CD8-positive, alpha-beta memory T cell (primary cell): ENCODE data around the gene BUD31. TPM values are rescaled to one million over a fixed set of nuclear protein-coding genes. Genes with fewer than 3 reads are reported as not detected.
A peak's percentile ranks its signal among the peaks of the same experiment; 100 is the strongest.
"Not testable (repeated sequence)": the region's sequence is repeated elsewhere in the genome, so short reads cannot be mapped to it uniquely, and the experiment has no call there.

ENCODE experiments used
- CTCF ChIA-PET: fragments of 350-600 bp; sonication (Branson Sonifier 250); formaldehyde crosslinking; loops from one replicate; lab custom pipeline; 2021; ENCODE audit warnings: antibody characterized with exemption; lab: Charles Lee
- POLR2A ChIA-PET: fragments of 350-600 bp; sonication (Branson Sonifier 250); formaldehyde crosslinking; loops from one replicate; lab custom pipeline; 2021; ENCODE audit warnings: antibody characterized with exemption; lab: Charles Lee
- DNase-seq, 5 donors: peaks; one replicate each; pipeline versions ENCODE4 v3.0.0 to v3.0.0-alpha.2; 2020 to 2022; ENCODE audit warnings: mixed read lengths in 1 of 5
- H3K27ac ChIP-seq: one replicate; pipeline ENCODE4 v1.7.0; 2013; ENCODE audit warnings: low read depth, mild to moderate bottlenecking, low read length, moderate library complexity
- H3K27me3 ChIP-seq: 2 replicates; pipeline ENCODE4 v1.7.0; 2013; ENCODE audit warnings: low read length, mild to moderate bottlenecking; ENCODE audit not compliant: insufficient read depth, poor library complexity, severe bottlenecking
- H3K36me3 ChIP-seq: 2 replicates; pipeline ENCODE4 v1.7.0; 2013; ENCODE audit warnings: mild to moderate bottlenecking, low read length, moderate library complexity; ENCODE audit not compliant: insufficient read depth
- H3K4me1 ChIP-seq: 2 replicates; pipeline ENCODE4 v1.7.0; 2013; ENCODE audit warnings: mild to moderate bottlenecking, low read length, moderate library complexity; ENCODE audit not compliant: insufficient read depth
- H3K4me3 ChIP-seq: 2 replicates; pipeline ENCODE4 v1.7.0; 2013; ENCODE audit warnings: mild to moderate bottlenecking, low read length
- H3K9me3 ChIP-seq: 2 replicates; pipeline ENCODE4 v1.7.0; 2013; ENCODE audit warnings: mild to moderate bottlenecking, low read length
- H3K27ac Mint-ChIP-seq, 8 donors: one replicate each; pipeline ENCODE4 v1.8.0; 2020 to 2021; ENCODE audit warnings: mixed read lengths in 8 of 8, mild to moderate bottlenecking in 6 of 8, inconsistent platforms in 3 of 8, moderate library complexity in 3 of 8
- H3K27me3 Mint-ChIP-seq, 2 donors: one replicate each; pipeline ENCODE4 v1.8.0; 2020 to 2021; ENCODE audit warnings: mixed read lengths in 2 of 2, mild to moderate bottlenecking in 1 of 2, moderate library complexity in 1 of 2
- H3K36me3 Mint-ChIP-seq, 3 donors: one replicate each; pipeline ENCODE4 v1.8.0; 2020 to 2021; ENCODE audit warnings: mixed read lengths in 3 of 3, inconsistent platforms in 1 of 3, mild to moderate bottlenecking in 1 of 3
- H3K4me1 Mint-ChIP-seq, 3 donors: one replicate each; pipeline ENCODE4 v1.8.0; 2020 to 2021; ENCODE audit warnings: mixed read lengths in 3 of 3, inconsistent platforms in 1 of 3, mild to moderate bottlenecking in 1 of 3
- H3K4me3 Mint-ChIP-seq, 7 donors: one replicate each; pipeline ENCODE4 v1.8.0; 2020 to 2021; ENCODE audit warnings: mixed read lengths in 7 of 7, mild to moderate bottlenecking in 6 of 7, moderate library complexity in 4 of 7, inconsistent platforms in 2 of 7
- H3K9me3 Mint-ChIP-seq, 5 donors: one replicate each; pipeline ENCODE4 v1.8.0; 2020 to 2022; ENCODE audit warnings: mixed read lengths in 5 of 5, mild to moderate bottlenecking in 3 of 5, moderate library complexity in 2 of 5, inconsistent platforms in 1 of 5
- polyA plus RNA-seq: library from polyadenylated mRNA; unstranded; fragments of 300-500 nt; fragmentation: Illumina TruSeq; gene quantifications from one replicate; pipeline ENCODE4 v1.2.3, GENCODE V29; 2021
- total RNA-seq, 2 experiments: library from RNA; stranded (reverse); gene quantifications; one replicate each; pipeline ENCODE4 v1.2.3, GENCODE V29; 2021

Gene BUD31
- total and polyA plus RNA-seq, 3 experiments from 2014 or later = 176 to 188 (median 185) TPM

DNA sequence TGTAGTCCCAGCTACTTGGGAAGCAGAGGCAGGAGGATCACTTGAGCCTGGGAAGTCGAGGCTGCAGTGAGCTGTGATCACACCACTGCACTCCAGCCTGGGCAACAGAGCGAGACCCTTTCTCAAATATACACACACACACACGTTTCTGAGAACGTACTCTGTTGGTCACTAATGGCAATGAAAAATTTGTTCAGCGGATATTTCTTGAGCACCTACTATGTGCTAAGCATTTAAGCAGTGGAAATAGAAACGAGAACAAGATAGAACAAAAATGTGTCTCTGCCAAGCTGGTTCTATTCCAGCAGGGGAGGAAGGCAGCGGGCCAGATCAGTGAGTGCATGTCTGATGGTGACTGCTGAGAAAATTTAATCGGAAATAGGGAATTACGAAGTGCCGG lies 25.6 kb upstream of the BUD31 start:
- Mint-ChIP-seq H3K36me3 (peaks cover 4 to 52% (median 7%) of the 10 kb centered on the region in 3 donors), H3K4me3 (no peak overlapping the region), H3K27ac (peak overlapping the region in 7 of 8 donors; percentile 65 to 95 (median 85)), H3K27me3 (no peaks in the 10 kb centered on the region), H3K9me3 (no peaks in the 10 kb centered on the region), H3K4me1 (peaks cover 38 to 54% (median 45%) of the 10 kb centered on the region in 3 donors)
- ChIA-PET POLR2A (interaction anchor here (0.9 kb wide), 1 partner anchor 9 kb away, joined by 3 read pairs; no protein-coding TSS in a partner anchor), CTCF (interaction anchor here (1.4 kb wide), 1 partner anchor 15 kb away, joined by 3 read pairs; no protein-coding TSS in a partner anchor)
- no peak overlapping the region for H3K4me3 ChIP-seq
- peaks cover 21% of the 10 kb centered on the region for H3K36me3 ChIP-seq
- no peak for DNase-seq
- H3K27me3 ChIP-seq = no peaks in the 10 kb centered on the region
- no peaks in the 10 kb centered on the region for H3K9me3 ChIP-seq
- H3K4me1 ChIP-seq = peaks cover 58% of the 10 kb centered on the region
- H3K27ac ChIP-seq = no peak overlapping the region

- H3K4me3 ChIP-seq = no peak overlapping the region
- no peaks in the 10 kb centered on the region for H3K9me3 Mint-ChIP-seq
- peak overlapping the region; percentile 51 to 95 (median 82) for H3K27ac Mint-ChIP-seq
- H3K36me3 ChIP-seq = peaks cover 25% of the 10 kb centered on the region
- no peaks in the 10 kb centered on the region for H3K9me3 ChIP-seq
- peaks cover 4 to 56% (median 7%) of the 10 kb centered on the region in 3 donors for H3K36me3 Mint-ChIP-seq
- H3K27me3 Mint-ChIP-seq = no peaks in the 10 kb centered on the region
- peak overlapping the region in 1 of 7 donors; percentile 7 for H3K4me3 Mint-ChIP-seq
- ChIA-PET POLR2A (interaction anchor here (1.6 kb wide), 1 partner anchor 25 kb away, joined by 3 read pairs; the partner anchor contains the start of gene BUD31), CTCF (interaction anchor here (1.4 kb wide), 1 partner anchor 16 kb away, joined by 3 read pairs; no protein-coding TSS in a partner anchor)
- no peak for DNase-seq
- no peak overlapping the region for H3K27ac ChIP-seq
- peaks cover 52% of the 10 kb centered on the region for H3K4me1 ChIP-seq
- H3K27me3 ChIP-seq = no peaks in the 10 kb centered on the region
- peaks cover 37 to 53% (median 44%) of the 10 kb centered on the region in 3 donors for H3K4me1 Mint-ChIP-seq
Measured at GRCh38 chr7:99383791-99384370, 24.9 kb upstream of the BUD31 start.

GRCh38 chr7:99384523-99384922 lies 24.2 kb upstream of the BUD31 start:
- Mint-ChIP-seq H3K4me1 (peaks cover 30 to 46% (median 37%) of the 10 kb centered on the region in 3 donors), H3K27ac (peak overlapping the region in 7 of 8 donors; percentile 51 to 95 (median 82)), H3K4me3 (no peak overlapping the region), H3K9me3 (no peaks in the 10 kb centered on the region), H3K36me3 (peaks cover 0 to 58% (median 6%) of the 10 kb centered on the region in 3 donors), H3K27me3 (no peaks in the 10 kb centered on the region)
- Histone ChIP-seq H3K4me3 (no peak overlapping the region), H3K36me3 (peaks cover 30% of the 10 kb centered on the region), H3K27me3 (no peaks in the 10 kb centered on the region), H3K9me3 (no peaks in the 10 kb centered on the region), H3K27ac (no peak overlapping the region), H3K4me1 (peaks cover 45% of the 10 kb centered on the region)
- ChIA-PET POLR2A (interaction anchor here (1.6 kb wide), 1 partner anchor 25 kb away, joined by 3 read pairs; the partner anchor contains the start of gene BUD31), CTCF (no interaction called here)
- DNase-seq = no peak

- POLR2A ChIA-PET = interaction anchor here (0.9 kb wide), 1 partner anchor 16 kb away, joined by 3 read pairs; no protein-coding TSS in a partner anchor
- peaks cover 40% of the 10 kb centered on the region for H3K36me3 ChIP-seq
- H3K4me1 Mint-ChIP-seq = peaks cover 21 to 36% (median 27%) of the 10 kb centered on the region in 3 donors
Measured at GRCh38 chr7:99385564-99385963, 23.2 kb upstream of the BUD31 start.

DNA sequence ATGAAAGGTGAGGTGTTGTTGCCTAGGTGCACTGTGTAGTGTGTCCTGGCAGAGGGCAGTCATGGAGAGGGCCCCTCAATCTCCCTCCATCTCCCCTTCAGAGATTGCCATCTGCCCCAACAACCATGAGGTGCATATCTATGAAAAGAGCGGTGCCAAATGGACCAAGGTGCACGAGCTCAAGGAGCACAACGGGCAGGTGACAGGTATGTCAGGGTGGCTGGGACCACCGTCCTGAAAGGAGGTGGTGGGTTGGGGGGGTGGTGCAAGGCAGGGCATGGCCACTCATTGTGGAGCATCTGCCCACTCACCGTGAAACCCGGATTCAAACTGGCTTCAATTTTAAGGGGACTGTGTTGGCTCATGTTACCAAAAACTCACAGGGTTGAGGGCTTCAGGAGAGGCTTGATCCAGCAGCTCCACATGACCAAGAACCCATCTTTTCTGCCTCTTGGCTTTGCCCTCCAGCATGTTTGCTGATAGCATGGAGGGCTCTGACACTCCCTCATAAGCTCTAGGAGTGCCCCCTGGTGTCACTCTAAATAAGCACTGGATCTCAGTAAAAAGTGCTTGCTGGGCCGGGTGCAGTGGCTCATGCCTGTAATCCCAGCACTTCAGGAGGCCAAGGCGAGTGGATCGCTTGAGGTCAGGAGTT lies 22.1 kb upstream of the BUD31 start:
- peaks cover 12 to 25% (median 16%) of the 10 kb centered on the region in 3 donors for H3K4me1 Mint-ChIP-seq

More at GRCh38 chr7:99385564-99385963, 23.2 kb upstream of the BUD31 start:
- H3K4me3 Mint-ChIP-seq = no peak overlapping the region
- Histone ChIP-seq H3K27me3 (no peaks in the 10 kb centered on the region), H3K4me3 (no peak overlapping the region), H3K27ac (no peak overlapping the region), H3K4me1 (peaks cover 35% of the 10 kb centered on the region), H3K9me3 (no peaks in the 10 kb centered on the region)
- peaks cover 0 to 64% (median 6%) of the 10 kb centered on the region in 3 donors for H3K36me3 Mint-ChIP-seq
- peak overlapping the region in 6 of 8 donors; percentile 23 to 85 (median 63) for H3K27ac Mint-ChIP-seq
- no peak for DNase-seq
- H3K9me3 Mint-ChIP-seq = no peaks in the 10 kb centered on the region
- no peaks in the 10 kb centered on the region for H3K27me3 Mint-ChIP-seq
- CTCF ChIA-PET = interaction anchor here (0.8 to 4.1 kb wide), 2 partner anchors 11 to 19 kb away, joined by 3 to 30 read pairs; partner anchors contain the start of gene ARPC1B

GRCh38 chr7:99387239-99387635 lies 21.5 kb upstream of the BUD31 start:
- not testable (repeated sequence) for H3K27me3 ChIP-seq, H3K4me3 ChIP-seq, H3K27me3 Mint-ChIP-seq, H3K27ac ChIP-seq, DNase-seq, H3K9me3 ChIP-seq, H3K9me3 Mint-ChIP-seq
- Histone ChIP-seq H3K36me3 (peaks cover 57% of the 10 kb centered on the region), H3K4me1 (peaks cover 20% of the 10 kb centered on the region)
- Mint-ChIP-seq H3K36me3 (peaks cover 0 to 73% (median 7%) of the 10 kb centered on the region in 3 donors), H3K4me3 (peak overlapping the region in 1 of 7 donors; percentile 86), H3K4me1 (peaks cover 12 to 29% (median 20%) of the 10 kb centered on the region in 3 donors), H3K27ac (peak overlapping the region in 4 of 8 donors; percentile 23 to 94 (median 80))
- ChIA-PET CTCF (interaction anchor here (0.8 to 4.1 kb wide), 11 partner anchors 10 to 38 kb away, joined by 3 to 30 read pairs (median 5); partner anchors contain the start of genes BUD31 and PDAP1), POLR2A (interaction anchor here (0.6 to 0.7 kb wide), 2 partner anchors 13 to 29 kb away, joined by 3 to 4 read pairs; partner anchors contain the start of gene ARPC1B)

More for the DNA sequence above, 22.1 kb upstream of the BUD31 start:
- ChIA-PET POLR2A (interaction anchor here (0.6 to 0.9 kb wide), 4 partner anchors 11 to 29 kb away, joined by 3 to 5 read pairs (median 4); partner anchors contain the start of gene ARPC1B), CTCF (interaction anchor here (0.6 to 4.1 kb wide), 11 partner anchors 9 to 44 kb away, joined by 3 to 30 read pairs (median 5); partner anchors contain the start of genes BUD31 and PDAP1)
- no peaks in the 10 kb centered on the region for H3K27me3 ChIP-seq
- H3K4me1 ChIP-seq = peaks cover 23% of the 10 kb centered on the region
- Mint-ChIP-seq H3K27me3 (no peaks in the 10 kb centered on the region), H3K4me3 (peak overlapping the region in 2 of 7 donors; percentile 22 to 86), H3K36me3 (peaks cover 0 to 69% (median 7%) of the 10 kb centered on the region in 3 donors), H3K27ac (peak overlapping the region in 7 of 8 donors; percentile 42 to 94 (median 77)), H3K9me3 (no peaks in the 10 kb centered on the region)
- H3K27ac ChIP-seq = no peak overlapping the region
- peak in 3 of 5 donors; percentile 29 to 58 (median 46) for DNase-seq
- H3K9me3 ChIP-seq = no peaks in the 10 kb centered on the region
- no peak overlapping the region for H3K4me3 ChIP-seq
- H3K36me3 ChIP-seq = peaks cover 51% of the 10 kb centered on the region

GRCh38 chr7:99387912-99388311 lies 20.9 kb upstream of the BUD31 start:
- CTCF ChIA-PET = interaction anchor here (1.1 to 4.1 kb wide), 8 partner anchors 10 to 38 kb away, joined by 3 to 30 read pairs (median 5); no protein-coding TSS in a partner anchor
- H3K36me3 ChIP-seq = peaks cover 57% of the 10 kb centered on the region
- Mint-ChIP-seq H3K27ac (peak overlapping the region in 3 of 8 donors; percentile 17 to 91 (median 19)), H3K4me1 (peaks cover 14 to 34% (median 24%) of the 10 kb centered on the region in 3 donors), H3K4me3 (no peak overlapping the region), H3K9me3 (no peaks in the 10 kb centered on the region), H3K36me3 (peaks cover 0 to 77% (median 7%) of the 10 kb centered on the region in 3 donors), H3K27me3 (no peaks in the 10 kb centered on the region)
- peaks cover 22% of the 10 kb centered on the region for H3K4me1 ChIP-seq
- no peak overlapping the region for H3K27ac ChIP-seq
- POLR2A ChIA-PET = no interaction called here
- H3K9me3 ChIP-seq = no peaks in the 10 kb centered on the region
- DNase-seq = no peak
- H3K4me3 ChIP-seq = no peak overlapping the region
- no peaks in the 10 kb centered on the region for H3K27me3 ChIP-seq
